NCI-H69 (cell line): ENCODE results near the gene TAF1B.
"Not testable (repeated sequence)": the region's sequence is repeated elsewhere in the genome, so short reads cannot be mapped to it uniquely, and the experiment has no call there.

Experiments used
- DNase-seq: peaks from one replicate; lab custom pipeline; 2025; lab: John Stamatoyannopoulos, UW

TAF1B gene

GRCh38 chr2:9885036-9885684 lies 41.9 kb downstream of the TAF1B start:
- no peak for DNase-seq

GRCh38 chr2:9887513-9887912 lies 44.2 kb downstream of the TAF1B start:
- DNase-seq = no peak

- DNase-seq = no peak
Observed at GRCh38 chr2:9889812-9890261, 46.6 kb downstream of the TAF1B start.

GRCh38 chr2:9892236-9892635 lies 49.0 kb downstream of the TAF1B start:
- no peak for DNase-seq

- DNase-seq = no peak
Observed at GRCh38 chr2:9895669-9896590, 52.7 kb downstream of the TAF1B start.

GRCh38 chr2:9897331-9897737 lies 54.1 kb downstream of the TAF1B start:
- DNase-seq = peak; percentile 31

- DNase-seq = peak; percentile 16
Observed at GRCh38 chr2:9897846-9898245, 54.6 kb downstream of the TAF1B start.

- DNase-seq = no peak
Observed at GRCh38 chr2:9905413-9905812, 62.1 kb downstream of the TAF1B start.

GRCh38 chr2:9907402-9907801 lies 64.1 kb downstream of the TAF1B start:
- no peak for DNase-seq

- DNase-seq = no peak
Observed at GRCh38 chr2:9908639-9909038, 65.4 kb downstream of the TAF1B start.

- no peak for DNase-seq
Observed at GRCh38 chr2:9909106-9909505, 65.8 kb downstream of the TAF1B start.

GRCh38 chr2:9910699-9911098 lies 67.4 kb downstream of the TAF1B start:
- no peak for DNase-seq

GRCh38 chr2:9912468-9912867 lies 69.2 kb downstream of the TAF1B start:
- DNase-seq = no peak

GRCh38 chr2:9914384-9915065 lies 71.3 kb downstream of the TAF1B start:
- DNase-seq = no peak

- no peak for DNase-seq
Observed at GRCh38 chr2:9918275-9918674, 75.0 kb downstream of the TAF1B start.

- no peak for DNase-seq
Observed at GRCh38 chr2:9919512-9919911, 76.2 kb downstream of the TAF1B start.

GRCh38 chr2:9927020-9927419 lies 83.7 kb downstream of the TAF1B start:
- DNase-seq = not testable (repeated sequence)

GRCh38 chr2:9937258-9937657 lies 94.0 kb downstream of the TAF1B start:
- DNase-seq = no peak

- no peak for DNase-seq
Observed at GRCh38 chr2:9937968-9938367, 94.7 kb downstream of the TAF1B start.

- peak; percentile 27 for DNase-seq
Observed at GRCh38 chr2:9939587-9940485, 96.6 kb downstream of the TAF1B start.

GRCh38 chr2:9941196-9941995 lies 98.1 kb downstream of the TAF1B start:
- DNase-seq = peak; percentile 19
